ENCODE results near the gene FAR2.

- TF ChIP-seq CTCF (IDR thresholded peaks at IDR 0.05) (no peak), ZFX (IDR thresholded peaks at IDR 0.05; ENCODE audit: borderline replicate concordance) (no peak)
These were observed 205.9 kb downstream of the FAR2 start for GRCh38 chr12:29354954-29355353.
